ENCODE measurements around the gene ERF.
A peak's percentile ranks its signal among the peaks of the same experiment; 100 is the strongest.

ERF gene

GRCh38 chr19:42201489-42202289 lies 53.2 kb downstream of the ERF start:
- Mint-ChIP-seq H3K27ac (peak overlapping the region; percentile 91), H3K9me3 (no peaks in the 10 kb centered on the region), H3K36me3 (ENCODE audit: low read depth) (peaks cover 74% of the 10 kb centered on the region), H3K4me1 (ENCODE audit: low read depth) (peaks cover 65% of the 10 kb centered on the region), H3K4me3 (peak overlapping the region; percentile 89), H3K27me3 (ENCODE audit: low read depth) (no peaks in the 10 kb centered on the region)
- peak; percentile 65 for DNase-seq (ENCODE audit: low spot score)

DNA sequence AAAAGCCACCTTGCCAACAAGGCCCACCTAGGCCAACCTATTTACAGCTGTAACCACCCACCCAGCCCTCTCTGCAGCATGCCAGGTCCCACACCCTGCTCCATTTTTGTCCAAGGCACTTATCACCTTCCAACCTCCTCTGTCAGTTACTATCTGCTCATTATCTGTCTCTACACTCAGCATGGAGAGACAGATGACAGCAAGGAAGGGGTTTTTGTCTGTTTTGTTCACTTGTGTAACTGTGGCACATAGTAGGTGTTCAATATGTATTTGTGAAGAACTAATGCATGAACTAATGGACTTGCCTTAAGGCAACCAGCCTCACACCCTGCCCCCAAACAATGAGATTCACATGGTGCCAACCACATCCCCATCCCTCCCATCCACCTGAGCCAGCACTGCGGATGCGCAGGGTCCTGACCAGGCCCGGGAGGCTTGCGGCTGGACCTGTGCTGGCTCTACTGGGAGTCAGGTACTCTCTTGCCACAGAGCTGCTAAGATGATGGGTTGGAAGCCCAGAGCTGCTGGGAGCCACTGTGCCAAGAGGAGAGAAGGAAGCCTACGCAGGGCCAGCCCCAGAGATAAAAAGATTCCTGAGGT lies 54.7 kb downstream of the ERF start:
- Mint-ChIP-seq H3K4me1 (ENCODE audit: low read depth) (peaks cover 71% of the 10 kb centered on the region), H3K4me3 (peak overlapping the region; percentile 79), H3K27ac (peak overlapping the region; percentile 91), H3K36me3 (ENCODE audit: low read depth) (peaks cover 75% of the 10 kb centered on the region), H3K9me3 (no peaks in the 10 kb centered on the region), H3K27me3 (ENCODE audit: low read depth) (no peaks in the 10 kb centered on the region)
- DNase-seq (ENCODE audit: low spot score) = no peak

DNA sequence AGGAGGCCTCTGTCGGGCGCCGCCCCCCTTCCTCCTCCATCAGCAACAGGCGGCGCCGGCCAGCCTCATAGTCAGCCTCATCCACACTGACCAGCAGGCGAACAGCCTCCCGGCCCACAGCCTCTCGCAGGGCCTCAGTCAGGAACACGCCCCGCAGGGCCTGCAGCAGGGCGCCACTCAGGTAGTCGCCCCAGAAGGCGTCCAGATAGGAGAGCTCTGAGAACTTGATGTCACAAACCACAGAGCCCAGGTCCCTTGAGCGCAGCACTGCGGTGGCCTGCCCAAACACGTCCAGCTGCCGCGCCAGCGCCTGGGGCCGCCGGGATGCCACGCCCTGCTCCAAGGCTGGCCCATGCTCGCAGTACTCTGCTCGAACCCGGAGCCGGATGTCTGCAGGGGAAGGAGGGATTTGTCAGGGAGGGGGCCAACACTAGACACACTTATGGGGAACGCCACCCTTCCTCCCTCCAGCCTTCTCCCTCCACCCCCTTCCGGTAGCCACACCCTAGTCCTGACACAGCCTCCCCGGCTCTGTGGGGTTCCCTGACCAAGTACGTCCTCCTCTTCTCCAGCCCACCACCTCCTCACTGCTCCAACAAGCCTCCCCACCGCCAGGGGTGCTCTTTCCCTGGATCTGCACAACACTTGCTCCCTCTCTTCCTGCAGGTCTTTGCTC lies 55.4 kb downstream of the ERF start:
- Mint-ChIP-seq H3K27ac (peak overlapping the region; percentile 91), H3K36me3 (ENCODE audit: low read depth) (peaks cover 69% of the 10 kb centered on the region), H3K9me3 (no peaks in the 10 kb centered on the region), H3K4me3 (peak overlapping the region; percentile 79), H3K27me3 (ENCODE audit: low read depth) (no peaks in the 10 kb centered on the region), H3K4me1 (ENCODE audit: low read depth) (peaks cover 67% of the 10 kb centered on the region)
- DNase-seq (ENCODE audit: low spot score) = peak; percentile 67

DNA sequence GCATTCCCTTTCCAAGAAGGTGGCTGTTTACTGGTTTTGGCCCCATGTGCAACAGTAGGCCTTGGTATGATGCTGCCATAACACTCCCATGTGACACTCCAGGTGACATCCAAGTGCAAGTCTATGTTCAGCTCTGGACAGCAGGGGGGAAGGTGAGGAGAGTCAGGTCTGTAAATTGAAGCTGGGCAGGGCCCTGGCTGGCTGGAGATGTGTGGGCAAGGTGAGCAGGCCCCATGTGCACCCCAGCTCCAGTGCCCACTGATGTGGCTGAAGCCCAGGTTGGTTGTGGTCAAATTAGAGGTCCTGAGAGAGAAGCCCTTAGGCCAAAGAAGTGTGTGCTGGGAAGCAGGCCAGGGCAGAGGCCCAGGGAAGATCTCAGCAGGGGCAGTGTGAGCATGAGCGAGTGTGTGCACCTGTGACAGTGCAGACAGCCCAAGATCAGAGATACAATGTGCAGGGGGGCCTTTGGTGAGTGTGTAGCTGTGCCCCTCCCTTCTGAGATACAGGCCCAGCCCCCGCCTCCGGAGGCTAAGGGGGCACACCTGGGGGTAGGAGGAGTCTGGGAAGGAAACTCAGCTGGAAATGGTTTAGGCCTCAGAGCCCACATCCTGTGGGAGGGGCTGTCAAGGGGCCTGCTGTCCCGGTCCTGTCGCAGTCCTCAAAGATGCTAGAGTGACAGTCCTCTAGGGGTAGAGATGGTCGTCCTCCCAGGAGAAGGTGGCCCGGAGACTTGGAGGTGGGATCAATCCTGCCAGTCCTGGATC lies 56.1 kb downstream of the ERF start:
- Mint-ChIP-seq H3K4me3 (peak overlapping the region; percentile 79), H3K4me1 (ENCODE audit: low read depth) (peaks cover 67% of the 10 kb centered on the region), H3K27me3 (ENCODE audit: low read depth) (no peaks in the 10 kb centered on the region), H3K9me3 (peaks cover 4% of the 10 kb centered on the region), H3K27ac (peak overlapping the region; percentile 91), H3K36me3 (ENCODE audit: low read depth) (peaks cover 69% of the 10 kb centered on the region)
- DNase-seq (ENCODE audit: low spot score) = peak; percentile 64
